ENCODE measurements around the gene CLCN6.

CLCN6 gene

GRCh38 chr1:11886986-11887665, 81.1 kb downstream of the CLCN6 start:
- no peak overlapping the region for H3K27ac ChIP-seq
- TF ChIP-seq CTCF (conservative IDR thresholded peaks at IDR 0.05) (no peak), ZFX (IDR thresholded peaks at IDR 0.05) (no peak)

- TF ChIP-seq ZFX (IDR thresholded peaks at IDR 0.05) (no peak), CTCF (conservative IDR thresholded peaks at IDR 0.05) (no peak)
- H3K27ac ChIP-seq: no peak overlapping the region
These were observed 81.6 kb downstream of the CLCN6 start for GRCh38 chr1:11887666-11888007.

- H3K27ac ChIP-seq: no peak overlapping the region
- TF ChIP-seq ZFX (IDR thresholded peaks at IDR 0.05) (no peak), CTCF (conservative IDR thresholded peaks at IDR 0.05) (no peak)
These were observed 82.3 kb downstream of the CLCN6 start for GRCh38 chr1:11888206-11888876.

- H3K27ac ChIP-seq: no peak overlapping the region
- TF ChIP-seq CTCF (conservative IDR thresholded peaks at IDR 0.05) (no peak), ZFX (IDR thresholded peaks at IDR 0.05) (no peak)
These were observed 82.9 kb downstream of the CLCN6 start for GRCh38 chr1:11888877-11889208.

GRCh38 chr1:11891433-11892186, 85.6 kb downstream of the CLCN6 start:
- TF ChIP-seq CTCF (conservative IDR thresholded peaks at IDR 0.05): no peak
- no peak for TF ChIP-seq ZFX (IDR thresholded peaks at IDR 0.05)
- no peak overlapping the region for H3K27ac ChIP-seq

Measured in C4-2B (cell line).